GM10266 (cell line): ENCODE measurements around the gene SCN4A.

Source experiments
- DNase-seq: peaks from one replicate; pipeline ENCODE4 v3.0.0; 2012; ENCODE audit errors: extremely low spot score
- CTCF ChIP-seq: IDR thresholded peaks from 2 replicates; pipeline ENCODE4 v1.5.1; 2012; ENCODE audit warnings: mild to moderate bottlenecking, low read depth; ENCODE audit not compliant: control insufficient read depth, insufficient read depth; ENCODE audit errors: missing control alignments

Gene SCN4A

GRCh38 chr17:63934183-63935112, 38.3 kb downstream of the SCN4A start:
- DNase-seq = no peak
- no peak for TF ChIP-seq CTCF

- TF ChIP-seq CTCF = no peak
- DNase-seq = no peak
Measured at GRCh38 chr17:63933598-63933997, 39.1 kb downstream of the SCN4A start.

- no peak for DNase-seq
- no peak for TF ChIP-seq CTCF
Measured at GRCh38 chr17:63932721-63933120, 40.0 kb downstream of the SCN4A start.

GRCh38 chr17:63931981-63932561, 40.6 kb downstream of the SCN4A start, which contains the start of gene CD79B:
CD79B (minus strand) TSS chr17:63932331; CDS start chr17:63932261, 70 bp downstream.
- peak; percentile 84 for DNase-seq

GRCh38 chr17:63930951-63931575, 41.7 kb downstream of the SCN4A start:
- no peak for TF ChIP-seq CTCF
- peak; percentile 70 for DNase-seq

More at GRCh38 chr17:63931981-63932561, 40.6 kb downstream of the SCN4A start, which contains the start of gene CD79B:
- no peak for TF ChIP-seq CTCF

GRCh38 chr17:63929860-63930766, 42.6 kb downstream of the SCN4A start:
- TF ChIP-seq CTCF = no peak

More at GRCh38 chr17:63929860-63930766, 42.6 kb downstream of the SCN4A start:
- DNase-seq = no peak
